GM04504 (cell line): ENCODE measurements around the gene AANAT.

ENCODE experiments used
- DNase-seq: peaks from one replicate; pipeline ENCODE4 v3.0.0-alpha.2; 2012; ENCODE audit warnings: low read depth

AANAT gene

DNA sequence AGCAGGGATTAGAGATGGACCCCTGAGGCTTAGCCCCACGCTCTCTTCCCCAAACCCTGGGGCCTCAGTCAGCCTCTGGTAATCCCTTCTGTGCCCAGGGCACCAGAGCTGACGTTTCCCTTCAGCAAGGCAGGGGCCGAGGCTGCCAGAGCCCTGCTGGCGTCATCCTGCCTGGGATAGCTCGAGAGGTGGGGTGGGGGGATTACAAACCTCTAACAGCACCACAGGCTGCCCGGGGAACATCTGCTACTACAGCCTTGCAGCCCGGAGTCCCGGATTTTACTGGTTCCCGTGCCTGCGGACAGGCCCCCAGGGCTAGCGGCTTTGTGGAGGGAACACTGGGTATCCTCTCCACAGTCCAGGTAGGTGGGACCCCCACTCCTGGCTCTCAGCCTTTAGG lies at the start of gene AANAT:
TSS of gene AANAT (plus strand) at position 238 of the 400 bp plus-strand sequence. CDS start 1,144 bp downstream, outside the sequence.
- DNase-seq: no peak

DNA sequence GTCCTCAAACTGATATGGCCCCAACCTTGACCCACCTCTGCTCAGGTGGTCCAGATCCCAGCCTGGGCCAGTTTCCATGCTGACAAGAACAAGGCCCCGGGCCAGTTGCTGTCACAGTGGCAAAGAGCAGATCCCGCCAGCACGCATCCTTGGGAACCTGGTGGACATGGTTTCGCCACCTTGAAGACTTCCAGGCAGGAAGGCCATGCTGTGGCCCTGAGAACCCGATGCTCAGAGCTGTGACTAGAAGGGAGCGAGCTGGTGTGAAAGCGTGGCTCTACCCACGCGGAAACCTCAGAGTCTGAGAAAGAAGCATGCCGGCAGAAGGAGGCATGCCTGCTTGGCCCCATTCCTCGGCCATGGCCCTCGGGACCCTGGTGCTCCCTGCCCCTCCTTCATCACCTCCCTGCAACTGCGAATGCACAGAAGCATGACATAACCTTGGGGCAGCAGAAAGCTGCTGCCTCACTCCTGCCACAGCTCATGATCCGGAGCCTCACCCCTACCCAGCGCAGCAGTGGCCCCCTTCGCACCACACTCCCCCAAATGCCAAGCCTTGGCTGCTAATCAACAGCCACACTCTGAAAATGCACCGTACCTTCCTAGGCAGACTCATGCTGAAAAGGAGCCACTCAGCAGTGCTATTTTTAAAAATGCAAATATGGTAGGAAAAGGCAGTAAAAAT lies 47.7 kb upstream of the AANAT start:
- DNase-seq: no peak

DNA sequence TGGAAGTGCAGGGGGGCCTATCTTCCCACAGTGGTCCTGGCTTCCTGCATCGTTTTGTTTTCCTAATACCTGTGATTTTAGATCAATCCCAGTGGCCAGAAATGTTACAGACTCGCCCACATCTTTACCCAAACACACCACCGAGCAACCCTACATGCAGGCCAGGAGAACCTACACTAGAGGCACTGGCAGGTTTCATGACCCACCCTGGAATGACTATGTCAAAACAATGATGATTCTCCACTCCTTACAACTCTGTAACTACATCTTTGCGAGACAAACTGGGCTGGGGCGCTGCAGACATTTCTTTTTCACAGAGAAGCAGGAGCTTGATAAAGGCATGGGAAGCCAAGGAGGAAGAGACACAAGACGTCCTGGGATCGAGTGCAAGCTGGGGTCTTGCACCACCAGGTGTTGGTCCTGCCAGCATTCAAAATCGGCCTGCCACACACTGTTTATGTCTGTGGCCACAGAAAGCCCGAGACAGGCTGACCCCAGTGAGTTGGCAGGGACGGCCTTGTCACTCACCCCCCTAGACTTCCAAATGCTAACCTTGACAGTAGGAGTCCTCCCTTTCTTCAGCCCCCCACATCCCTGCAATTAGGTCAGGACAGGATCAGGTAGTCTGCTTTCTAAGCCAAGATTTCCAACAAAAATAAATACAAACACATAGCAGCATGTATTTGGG lies 46.9 kb upstream of the AANAT start:
- DNase-seq: no peak

DNA sequence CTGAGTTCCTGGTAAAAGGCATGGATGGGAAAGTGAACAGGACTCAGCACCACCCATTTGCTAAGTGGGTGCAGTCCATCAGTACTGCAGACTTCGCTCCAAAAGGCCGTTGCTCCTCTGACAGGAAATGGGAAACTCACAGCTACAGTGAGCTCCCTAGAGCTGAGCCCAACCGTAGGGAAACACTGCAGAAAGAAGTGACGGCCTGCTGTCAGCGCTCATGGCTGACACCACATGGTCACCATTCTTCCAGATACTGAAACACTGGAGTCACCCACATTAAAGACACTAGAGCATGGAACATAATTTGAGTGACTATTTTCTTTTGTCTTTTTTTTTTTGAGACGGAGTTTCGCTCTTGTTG lies 46.4 kb upstream of the AANAT start:
- DNase-seq: peak; percentile 23

DNA sequence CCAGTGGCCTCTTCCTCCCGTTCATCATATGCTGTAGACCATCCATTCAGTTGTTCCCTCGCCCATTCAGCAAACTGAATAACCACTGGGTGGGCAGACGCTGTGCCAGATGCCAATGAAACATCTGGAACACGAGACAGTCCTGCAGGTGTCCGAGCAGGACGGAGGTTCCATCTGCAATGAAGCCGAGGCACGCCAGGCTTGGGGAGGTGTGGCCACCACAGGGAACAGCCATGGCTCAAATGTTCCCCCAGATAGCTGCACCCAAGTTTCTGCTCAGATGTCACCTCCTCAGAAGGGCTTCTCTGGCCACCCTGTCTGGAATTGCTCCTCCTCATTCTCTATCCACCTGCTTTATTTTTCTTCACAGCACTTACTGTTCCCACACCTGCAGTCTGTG lies 45.0 kb upstream of the AANAT start:
- DNase-seq: no peak

DNA sequence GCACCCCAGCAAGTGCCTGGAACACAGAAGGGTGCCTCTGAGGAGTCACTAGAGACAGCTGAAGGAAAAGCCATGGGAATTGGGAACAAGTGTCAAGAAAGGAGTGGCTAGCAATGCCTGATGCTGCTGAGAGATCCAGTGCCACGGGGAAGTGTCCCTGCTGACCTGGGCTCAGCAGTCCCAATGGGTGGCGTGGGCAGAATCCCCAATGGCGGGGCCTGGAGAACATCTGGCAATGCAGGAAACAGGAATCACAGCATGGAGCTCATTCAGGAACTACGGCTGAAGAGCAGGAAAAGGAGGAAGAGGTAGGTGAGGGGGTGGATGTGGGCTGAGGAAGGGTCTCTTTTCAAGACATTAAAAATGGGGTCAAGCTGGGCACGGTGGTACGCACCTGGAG lies 44.5 kb upstream of the AANAT start:
- DNase-seq: no peak

DNA sequence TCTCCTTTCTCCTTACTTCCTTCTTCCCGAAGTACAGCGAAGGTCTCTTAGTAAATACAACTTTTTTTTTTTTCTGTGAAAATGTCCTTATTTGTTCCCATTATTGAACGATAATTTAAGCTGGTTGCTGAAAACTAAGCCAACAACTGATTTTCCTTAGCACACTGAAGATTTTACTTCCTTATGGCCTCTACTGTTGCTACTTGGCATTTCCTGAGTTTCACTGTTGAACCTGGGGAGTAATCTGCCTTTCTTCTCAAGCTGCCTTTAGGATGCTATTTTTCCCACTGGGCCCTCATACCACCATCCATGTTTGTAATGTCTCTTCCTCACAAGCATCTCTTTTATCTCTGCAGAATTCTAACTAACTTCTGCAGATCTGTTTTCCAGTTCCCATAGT lies 40.5 kb upstream of the AANAT start:
- DNase-seq: no peak

DNA sequence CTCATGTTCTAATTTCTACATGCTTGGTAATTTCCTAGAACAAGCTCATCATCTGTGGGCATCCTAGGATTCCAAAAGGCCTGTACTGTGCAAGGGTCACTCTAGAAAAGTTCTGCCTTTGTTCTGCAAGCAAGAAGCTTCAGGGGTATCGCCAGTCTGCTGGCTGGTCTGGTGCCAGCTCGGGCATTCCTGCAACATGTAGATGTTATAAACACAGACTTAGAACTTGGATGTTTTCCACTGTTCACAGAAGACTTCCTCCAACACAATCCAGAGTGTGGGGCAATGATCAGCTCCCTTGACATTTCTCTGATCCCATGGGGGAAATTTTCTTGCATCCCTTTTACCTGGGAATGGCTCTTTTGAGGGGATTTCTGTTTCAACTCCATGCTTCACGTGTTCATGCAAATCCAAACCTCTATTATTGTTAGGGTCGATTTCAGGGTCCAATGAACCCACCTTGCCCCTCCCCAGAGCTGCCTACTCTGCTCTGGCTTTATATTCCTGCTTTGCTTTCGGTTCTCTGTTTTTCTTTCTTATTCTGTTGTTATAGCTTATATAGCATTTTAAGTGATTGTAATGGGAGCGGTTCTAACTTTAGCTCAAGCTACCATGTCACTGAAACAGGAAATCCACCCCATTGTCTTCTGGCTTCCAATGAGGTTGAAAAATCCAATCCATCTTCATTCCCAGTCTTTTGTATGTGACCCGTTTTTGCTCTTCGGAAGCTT lies 39.7 kb upstream of the AANAT start:
- DNase-seq: no peak

DNA sequence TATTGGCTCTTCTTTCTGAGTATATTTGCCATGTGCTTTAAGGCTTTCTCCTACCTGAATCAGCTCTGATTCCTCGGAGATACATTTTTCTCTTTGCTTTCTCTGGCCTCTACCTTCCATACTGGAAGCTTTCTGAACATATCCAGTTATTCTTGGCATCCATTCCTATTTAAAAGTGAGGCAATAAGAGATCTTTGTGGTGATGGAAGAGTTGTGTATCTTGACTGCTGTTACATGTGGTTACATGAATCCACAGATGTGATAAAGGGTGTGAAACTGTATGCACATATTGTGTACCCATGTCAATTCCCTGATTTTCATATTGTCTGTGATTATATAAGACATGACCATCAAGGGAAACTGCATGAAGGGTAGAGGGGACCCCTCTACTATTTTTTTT lies 38.9 kb upstream of the AANAT start:
- no peak for DNase-seq

DNA sequence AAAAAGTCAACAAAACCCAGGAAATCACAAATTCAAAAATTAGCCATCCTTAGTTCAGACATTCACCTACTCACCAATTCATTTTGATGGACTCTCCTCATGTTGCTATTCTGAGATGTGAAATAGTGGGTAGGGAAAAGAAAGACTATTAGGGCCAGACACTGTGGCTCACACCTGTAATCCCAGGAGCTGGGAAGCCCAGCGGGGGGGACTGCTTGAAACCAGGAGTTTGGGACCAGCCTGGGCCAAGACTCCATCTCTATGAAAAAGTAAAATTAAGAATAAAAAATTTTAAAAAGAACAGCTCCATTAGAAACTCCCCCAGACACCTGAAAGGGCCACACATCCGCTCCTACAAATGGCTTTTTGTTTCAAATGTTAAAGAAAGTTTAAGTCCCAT lies 35.9 kb upstream of the AANAT start:
- DNase-seq: no peak

DNA sequence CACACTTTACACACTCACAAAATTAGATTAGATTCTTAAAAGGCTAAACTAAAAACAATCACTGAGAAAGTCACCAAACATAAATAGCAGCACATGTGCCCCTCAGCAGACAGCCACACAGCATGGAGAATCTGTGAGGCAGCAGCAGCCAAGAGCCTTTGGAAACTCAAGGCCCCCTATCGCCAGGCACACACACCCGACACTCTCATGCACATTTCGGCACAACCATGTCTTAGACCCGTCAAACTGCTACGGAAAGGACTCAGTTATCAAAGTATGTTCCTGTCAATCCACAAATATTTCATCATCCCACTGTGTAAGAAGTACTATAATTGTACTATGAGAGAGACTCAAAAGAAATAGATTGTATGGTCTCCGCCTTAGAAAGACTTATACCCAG lies 35.4 kb upstream of the AANAT start:
- no peak for DNase-seq

DNA sequence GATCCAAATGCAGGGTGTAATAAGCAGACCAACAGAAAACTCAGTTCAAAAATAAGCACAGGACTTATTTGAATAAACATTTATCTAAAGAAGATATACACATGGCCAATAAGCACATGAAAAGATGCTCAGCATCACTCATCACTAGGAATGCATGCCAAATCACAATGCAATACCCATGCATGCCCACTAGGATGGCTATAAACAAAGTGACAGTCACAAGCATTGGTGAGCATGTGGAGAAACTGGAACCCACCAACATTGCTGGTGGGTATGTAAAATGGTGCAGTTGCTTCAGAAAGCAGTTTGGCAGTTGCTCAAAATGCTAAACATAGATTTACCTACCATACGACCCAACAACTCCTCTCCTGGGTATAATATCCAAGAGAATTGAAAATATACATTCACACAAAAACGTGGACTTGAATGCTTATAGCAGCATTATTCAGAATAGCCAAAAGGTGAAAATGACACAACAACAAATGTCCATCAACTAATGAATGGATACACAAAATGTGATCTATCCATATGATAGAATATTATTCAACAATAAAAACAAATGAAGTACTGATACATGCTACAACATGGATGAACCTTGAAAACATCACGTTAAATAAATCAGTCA lies 34.6 kb upstream of the AANAT start:
- no peak for DNase-seq

DNA sequence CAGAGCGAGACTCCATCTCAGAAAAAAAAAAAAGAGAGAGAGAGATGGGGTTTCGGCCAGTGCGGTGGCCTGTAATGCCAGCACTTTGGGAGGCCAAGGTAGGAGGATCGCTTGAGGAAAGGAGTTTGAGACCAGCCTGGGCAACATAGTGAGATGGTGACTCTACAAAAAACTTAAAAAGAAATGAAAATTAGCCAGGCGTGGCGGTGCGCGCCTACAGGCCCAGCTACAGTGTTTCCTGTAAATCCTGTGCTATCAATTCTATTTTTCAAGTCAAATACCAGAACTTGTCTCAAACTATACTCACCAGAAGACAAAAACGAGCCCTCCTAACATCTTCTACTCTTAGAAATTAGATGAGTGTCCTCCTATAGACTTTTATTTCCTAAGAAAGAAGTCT lies 33.7 kb upstream of the AANAT start:
- no peak for DNase-seq

DNA sequence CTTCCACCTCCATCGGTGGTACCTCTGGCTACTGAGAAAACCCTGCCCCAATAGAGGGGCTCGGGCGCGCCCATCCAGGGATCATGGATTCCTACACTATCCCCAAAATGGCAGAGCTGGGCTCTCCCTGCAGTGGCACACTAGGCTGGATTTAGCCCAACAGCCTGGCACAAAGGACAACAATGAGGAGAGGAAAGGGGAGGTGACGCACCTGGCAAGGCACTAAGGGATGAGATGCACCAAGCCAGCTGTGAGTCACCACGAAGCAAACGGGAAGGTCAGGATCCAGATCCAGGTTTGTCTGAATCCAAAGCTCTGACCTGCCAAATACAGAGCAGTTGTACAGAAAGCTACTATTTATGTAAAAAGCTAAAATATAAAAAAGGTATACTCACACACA lies 32.5 kb upstream of the AANAT start:
- DNase-seq: no peak

DNA sequence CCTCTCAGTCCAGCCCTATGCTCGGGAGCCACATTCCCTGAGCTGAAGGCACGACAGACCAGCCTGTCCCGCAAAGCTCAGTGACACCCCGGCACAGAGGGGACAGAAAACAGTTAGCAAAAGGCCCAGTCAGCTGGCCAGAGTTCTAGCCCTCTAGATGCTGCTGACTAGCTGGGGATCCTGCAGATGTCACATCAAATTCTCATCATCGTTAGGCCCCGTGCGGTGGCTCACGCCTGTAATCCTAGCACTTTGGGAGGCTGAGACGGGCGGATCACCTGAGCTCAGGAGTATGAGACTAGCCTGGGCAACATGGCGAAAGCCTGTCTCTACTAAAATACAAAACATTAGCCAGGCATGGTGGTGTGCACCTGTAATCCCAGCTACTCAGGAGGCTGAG lies 31.7 kb upstream of the AANAT start:
- DNase-seq: no peak

DNA sequence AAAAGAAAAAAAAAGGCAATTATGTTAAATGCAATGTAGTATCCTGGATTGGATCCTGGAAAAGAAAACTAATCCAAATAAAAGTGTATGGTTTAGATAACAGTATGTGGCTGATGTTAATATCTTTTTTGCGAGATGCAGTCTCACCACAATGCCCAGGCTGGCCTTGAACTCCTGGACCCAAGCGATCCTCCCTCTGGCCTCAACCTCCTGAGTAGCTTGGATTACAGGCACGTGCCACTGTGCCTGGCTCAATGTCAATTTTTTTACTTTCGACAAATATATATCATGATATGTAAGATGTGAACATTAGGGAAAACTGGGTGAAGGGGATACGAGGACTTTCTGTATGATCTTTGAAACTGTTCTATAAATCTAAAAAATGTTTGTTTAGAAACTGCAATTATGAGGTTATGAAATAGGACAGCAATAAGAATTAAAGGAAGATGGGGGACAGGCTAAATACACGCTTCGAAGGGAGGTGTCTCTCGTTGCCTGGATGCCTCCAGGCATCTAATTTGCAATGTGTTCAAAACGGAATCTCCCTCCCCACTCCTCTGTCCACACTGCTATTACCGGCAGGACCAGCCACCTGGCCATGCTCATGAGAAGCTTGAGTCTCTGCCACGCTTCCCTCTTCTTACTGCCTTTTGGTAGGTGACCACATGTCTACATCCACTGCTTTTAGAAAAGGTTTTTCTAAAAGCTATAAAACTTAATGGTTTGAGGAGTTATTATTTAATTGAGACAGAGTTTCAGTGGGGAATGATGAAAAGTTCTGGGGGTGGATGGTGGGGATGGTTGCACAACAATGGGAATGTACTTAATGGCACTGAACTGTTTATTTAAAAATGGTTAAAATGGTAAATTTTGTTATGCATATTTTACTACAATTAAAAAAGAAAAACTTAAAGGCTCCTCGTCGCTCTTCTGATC lies 29.7 kb upstream of the AANAT start:
- no peak for DNase-seq

DNA sequence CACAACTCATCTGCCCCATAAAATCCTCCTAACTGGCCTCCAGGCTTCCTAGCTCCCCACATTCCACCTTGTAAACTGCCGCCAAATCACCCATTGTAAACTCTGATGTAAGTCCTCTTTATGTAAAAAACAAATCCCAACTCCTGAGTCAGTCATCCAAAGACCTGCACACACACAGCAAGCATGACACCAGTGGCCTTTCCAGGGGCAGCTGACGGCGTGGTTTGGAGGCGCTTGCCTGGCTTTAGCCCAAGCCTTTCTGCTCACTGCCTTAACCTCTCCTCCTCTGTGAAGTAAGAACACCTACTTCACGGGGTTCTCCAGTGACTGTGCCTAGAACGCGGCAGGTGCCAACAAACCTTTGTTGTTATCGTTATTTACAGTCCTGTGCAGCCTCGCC lies 28.5 kb upstream of the AANAT start:
- no peak for DNase-seq

DNA sequence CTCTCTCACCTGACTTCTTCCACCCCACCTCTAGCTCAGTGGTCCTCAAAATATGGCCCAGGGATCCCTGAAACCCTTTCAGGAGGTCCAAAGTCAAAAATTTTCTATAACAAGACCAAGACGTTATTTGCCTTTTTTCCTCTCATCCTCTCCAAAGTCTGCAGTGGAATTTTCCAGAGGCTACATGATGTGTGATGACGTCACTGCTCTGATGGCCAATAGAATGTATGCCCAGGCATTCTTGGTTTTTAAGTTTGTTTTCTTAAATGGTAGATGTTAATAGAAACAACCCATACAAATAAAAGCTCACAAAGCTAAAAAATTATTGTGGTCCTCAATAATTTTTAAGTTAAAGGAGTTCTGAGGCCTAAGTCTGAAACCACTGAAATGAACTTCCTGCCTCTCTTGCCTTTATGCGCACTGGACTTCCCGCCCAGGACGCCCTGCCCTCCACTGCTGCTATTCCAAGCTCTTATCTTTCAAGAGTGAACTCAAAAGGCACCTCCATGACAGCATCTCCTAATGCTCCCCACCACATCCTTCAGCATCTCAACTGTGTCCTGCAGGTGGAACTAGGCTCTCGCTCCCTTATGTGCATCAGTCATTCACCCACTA lies 28.0 kb upstream of the AANAT start:
- DNase-seq: no peak

DNA sequence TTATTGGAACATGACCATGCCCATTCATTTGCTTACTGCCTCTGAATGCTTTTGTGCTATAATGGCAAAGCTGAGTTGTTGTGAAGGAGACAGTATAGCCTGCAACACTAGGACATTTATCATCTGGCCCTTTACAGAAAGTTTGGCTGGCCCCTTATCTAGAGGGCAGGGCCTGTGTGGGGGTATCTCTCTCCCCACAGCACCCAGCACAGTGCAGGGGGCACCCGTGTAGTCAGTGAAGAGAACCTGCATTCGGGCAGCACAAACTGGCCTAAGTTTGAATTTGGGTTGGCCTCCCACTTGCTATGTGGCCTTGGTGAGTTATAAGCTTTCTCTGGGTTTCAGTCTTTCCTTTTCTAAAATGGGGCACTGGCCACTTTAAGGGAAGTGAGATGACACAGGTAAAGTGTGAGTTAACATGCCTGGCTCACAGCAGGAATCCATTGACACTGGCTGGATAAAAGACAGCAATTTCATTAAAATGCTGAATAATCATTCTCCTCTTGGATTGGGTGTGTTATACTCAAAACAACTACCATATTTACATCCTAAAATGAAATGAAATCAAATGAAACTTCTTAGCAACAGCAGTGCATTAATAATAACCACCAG lies 26.5 kb upstream of the AANAT start:
- no peak for DNase-seq

DNA sequence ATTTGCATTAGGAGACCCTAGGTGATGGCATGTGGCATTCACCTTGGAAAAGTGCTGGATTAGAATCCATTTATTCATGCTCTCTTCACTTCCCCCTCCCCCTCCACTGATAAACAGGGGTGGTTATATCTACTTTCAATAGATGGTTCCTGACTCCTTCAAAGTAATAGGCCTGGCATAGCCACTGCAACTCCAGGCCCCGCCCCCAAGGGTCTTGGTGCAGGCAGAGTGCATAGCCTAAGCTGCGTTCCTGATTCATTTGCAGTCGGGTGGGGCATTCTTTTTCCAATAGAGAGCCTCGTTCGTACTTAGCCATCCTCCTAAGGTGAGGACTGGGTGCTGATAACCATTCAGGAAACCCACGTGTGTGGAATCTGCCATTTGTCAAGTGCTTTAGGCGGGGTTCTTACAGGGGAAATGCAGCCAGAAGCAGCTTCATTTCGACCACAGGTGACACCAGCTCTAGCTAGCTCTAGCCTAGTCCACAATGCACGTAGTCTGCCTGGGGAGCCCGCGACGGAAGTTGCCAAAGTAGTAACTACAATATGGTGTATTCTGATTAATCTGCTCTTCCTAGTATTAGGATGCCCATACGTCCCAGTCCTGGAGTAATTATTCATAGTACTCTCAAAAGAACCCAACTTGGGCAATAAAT lies 25.6 kb upstream of the AANAT start:
- no peak for DNase-seq
